HG03442 (cell line): ENCODE results near the gene TTC3.

Experiments
- ATAC-seq: cut with Tn5 transposase; IDR thresholded peaks from one replicate; pipeline ENCODE4 v1.9.1; 2021; ENCODE audit warnings: mild to moderate bottlenecking, moderate library complexity; ENCODE audit not compliant: unreplicated experiment

TTC3 gene

DNA sequence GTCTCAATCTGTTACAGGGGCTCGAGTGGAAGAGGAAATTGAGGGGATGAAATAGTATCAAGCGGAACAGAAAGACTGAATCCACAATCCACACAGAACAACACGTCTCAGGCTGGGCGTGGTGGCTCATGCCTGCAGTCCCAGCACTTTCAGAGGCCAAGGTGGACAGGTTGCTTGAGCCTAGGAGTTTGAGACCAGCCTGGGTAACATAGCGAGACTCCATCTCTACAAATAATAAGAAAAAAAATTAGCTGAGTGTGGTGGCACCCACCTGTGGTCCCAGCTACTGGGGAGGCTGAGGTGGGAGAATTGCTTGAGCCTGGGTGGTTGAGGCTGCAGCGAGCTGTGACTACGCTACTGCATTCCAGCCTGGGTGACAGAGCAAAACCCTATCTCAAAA lies 168.4 kb downstream of the TTC3 start:
- no peak for ATAC-seq

DNA sequence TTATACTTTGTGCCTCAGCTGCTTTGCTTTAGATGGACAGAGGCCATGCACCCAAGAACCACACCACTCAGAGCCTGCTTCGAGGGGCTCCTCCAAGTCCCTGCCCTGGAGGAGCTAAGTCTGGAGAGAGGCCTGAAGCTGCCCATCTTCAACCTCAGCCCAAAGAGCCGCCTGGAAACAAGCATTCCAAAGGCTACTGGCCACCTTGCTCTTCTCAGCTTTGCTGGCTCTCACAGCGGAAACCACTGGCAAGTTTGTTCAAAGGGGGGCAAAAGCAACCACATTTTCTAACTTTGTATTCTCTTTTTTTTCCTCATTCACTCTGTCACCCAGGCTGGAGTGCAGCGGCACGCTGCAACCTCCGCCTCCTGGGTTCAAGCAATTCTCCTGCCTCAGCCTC lies 170.9 kb downstream of the TTC3 start:
- ATAC-seq = no peak

- no peak for ATAC-seq
Observed at GRCh38 chr21:37244501-37245095, 171.5 kb downstream of the TTC3 start.

DNA sequence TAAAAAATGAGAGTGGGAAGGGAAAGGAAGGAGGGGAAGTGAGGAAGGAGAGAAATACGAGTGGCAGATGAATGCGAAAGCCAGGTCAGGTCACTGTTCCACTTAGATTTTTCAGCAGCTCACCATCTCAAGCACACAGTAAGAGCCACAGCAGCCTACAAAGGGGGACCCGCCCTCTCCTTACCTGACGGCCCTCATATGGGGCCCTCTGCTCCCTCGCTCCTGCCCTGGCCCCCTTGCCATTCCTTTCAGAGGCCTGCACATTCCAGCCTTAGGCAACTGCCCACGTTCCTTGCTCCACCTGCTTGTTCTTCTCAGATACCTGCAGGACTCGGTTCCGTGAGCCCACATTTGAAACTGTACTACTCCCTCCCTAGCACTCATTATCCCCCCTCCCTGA lies 172.1 kb downstream of the TTC3 start:
- ATAC-seq = no peak

GRCh38 chr21:37248298-37248697 lies 175.2 kb downstream of the TTC3 start:
- no peak for ATAC-seq

DNA sequence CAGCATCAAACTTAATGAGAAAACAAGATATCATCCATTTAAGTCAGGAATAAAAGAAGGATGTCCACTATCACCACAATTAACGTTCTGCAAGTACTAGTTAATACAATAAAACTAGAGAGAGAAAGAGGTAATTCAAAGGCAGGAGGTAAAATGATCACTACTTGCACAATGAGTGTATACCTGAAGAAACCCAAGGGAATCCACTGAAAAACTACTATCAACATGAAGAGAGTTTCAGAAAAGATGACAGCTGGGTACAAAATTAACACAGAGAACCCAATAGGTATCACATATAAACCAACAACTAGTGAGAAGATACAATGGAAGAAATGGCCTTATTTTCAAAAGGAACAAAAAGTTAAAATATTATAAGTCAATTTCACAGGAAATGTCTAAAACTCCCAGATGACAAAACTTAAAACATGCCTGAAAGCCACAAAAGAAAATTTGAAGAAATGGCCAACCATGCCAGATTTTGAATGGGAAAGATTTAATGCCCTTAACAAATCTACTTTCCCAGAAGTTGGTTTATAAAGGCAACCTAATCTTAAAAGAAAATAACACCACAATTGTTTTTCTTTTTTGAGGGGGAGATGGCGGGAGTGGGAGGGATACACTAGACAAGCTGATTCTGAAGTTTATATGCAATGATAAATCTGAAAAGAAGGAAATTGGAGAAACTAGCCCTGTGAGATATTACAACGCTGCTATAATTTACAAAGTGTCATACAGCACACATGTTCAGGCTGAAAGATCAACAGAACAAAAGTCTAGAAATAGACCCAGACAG lies 176.3 kb downstream of the TTC3 start:
- ATAC-seq = no peak

GRCh38 chr21:37251294-37251634 lies 178.2 kb downstream of the TTC3 start:
- no peak for ATAC-seq
